Embryonic facial prominence (tissue), 1 donor: Measurements from ENCODE around the gene PRKG1.
A peak's percentile ranks its signal among the peaks of the same experiment; 100 is the strongest.

ENCODE experiments used
- DNase-seq: peaks from one replicate; pipeline ENCODE4 v3.0.0-alpha.2; 2016; ENCODE audit errors: extremely low spot score

The PRKG1 gene

GRCh38 chr10:51696251-51696650 lies 622.0 kb downstream of the PRKG1 start:
- no peak for DNase-seq

- DNase-seq, result no peak
Measured at GRCh38 chr10:51698473-51699063, 624.3 kb downstream of the PRKG1 start.

DNA sequence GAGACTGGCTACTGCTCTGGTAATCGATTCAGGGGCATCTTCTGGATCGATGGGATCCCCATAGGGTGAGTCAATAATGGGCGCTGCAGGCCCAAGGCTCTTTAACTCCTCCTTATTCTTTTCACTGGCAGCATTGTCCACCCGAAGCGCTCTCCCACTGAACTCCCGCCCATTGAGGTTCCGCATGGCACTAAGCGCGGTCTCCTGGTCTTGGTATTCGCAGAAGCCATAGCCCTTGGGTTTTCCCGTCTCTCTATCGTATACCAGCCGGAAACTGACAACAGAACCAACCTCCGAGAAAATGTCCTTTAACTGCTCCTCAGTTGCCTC lies 624.8 kb downstream of the PRKG1 start:
- peak; percentile 23 for DNase-seq

GRCh38 chr10:51699475-51700227 lies 625.4 kb downstream of the PRKG1 start, which contains the start of gene CSTF2T:
CSTF2T (minus strand) TSS chr10:51699595; CDS start chr10:51699549, 46 bp downstream.
- DNase-seq, result peak; percentile 90

- no peak for DNase-seq
Measured at GRCh38 chr10:51700228-51700817, 626.0 kb downstream of the PRKG1 start.

DNA sequence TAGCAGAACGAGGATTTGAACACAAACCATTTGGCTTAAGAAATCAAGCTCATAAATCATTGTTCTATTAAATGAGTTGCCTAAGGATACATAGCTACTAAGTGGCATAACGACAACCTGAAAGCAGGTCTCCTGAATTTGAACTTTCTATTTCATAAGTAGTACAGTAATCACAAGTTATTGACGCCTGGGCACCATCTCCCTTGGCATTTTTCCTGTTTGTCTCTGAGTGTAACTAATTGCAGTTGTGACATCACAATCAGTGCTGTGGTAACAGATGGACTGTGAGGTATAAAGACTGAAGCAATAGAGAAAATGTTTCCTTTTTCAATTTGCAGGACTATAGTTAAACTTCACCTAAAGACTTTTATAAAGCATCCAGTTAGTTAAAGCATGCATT lies 631.5 kb downstream of the PRKG1 start:
- no peak for DNase-seq

DNA sequence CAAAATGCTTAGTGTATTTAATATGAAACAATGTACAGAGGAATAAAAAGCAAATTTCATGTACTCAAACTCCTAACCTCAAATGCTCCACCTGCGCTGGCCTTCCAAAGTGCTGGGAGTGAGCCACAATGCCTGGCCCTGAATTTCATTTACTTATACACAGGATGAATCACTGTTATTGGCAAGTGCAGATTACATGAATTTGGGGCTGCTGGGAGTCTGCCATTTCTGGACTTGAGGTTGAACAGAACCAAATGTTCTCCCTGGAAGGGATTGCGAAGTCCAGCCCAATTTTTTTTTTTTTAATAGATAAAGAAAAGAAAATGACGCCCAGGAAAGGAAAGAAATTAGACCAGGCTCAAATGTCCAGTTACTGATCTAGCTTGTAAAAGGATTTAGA lies 631.9 kb downstream of the PRKG1 start:
- DNase-seq, result no peak

GRCh38 chr10:51707392-51707791 lies 633.1 kb downstream of the PRKG1 start:
- no peak for DNase-seq

- DNase-seq, result no peak
Measured at GRCh38 chr10:51707821-51708424, 633.6 kb downstream of the PRKG1 start.

DNA sequence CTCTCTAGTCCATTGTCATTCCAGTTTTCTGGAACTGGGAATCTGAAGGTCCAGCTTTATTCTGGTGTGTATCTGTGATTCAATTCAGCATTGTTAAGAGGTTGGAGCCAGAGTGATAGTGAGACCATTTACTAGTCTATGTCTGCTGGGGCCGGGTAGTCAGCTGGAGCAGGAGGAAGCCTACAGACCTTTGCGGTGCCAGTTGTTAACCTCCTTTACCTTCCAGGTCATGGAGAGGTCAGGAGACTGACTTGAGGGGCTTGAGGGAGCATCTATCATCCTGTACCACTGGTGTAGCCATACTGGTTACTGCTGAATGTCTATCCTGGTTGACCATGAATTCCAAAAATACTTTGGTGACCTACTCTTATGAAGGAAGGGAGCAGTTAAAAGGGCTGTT lies 634.3 kb downstream of the PRKG1 start:
- no peak for DNase-seq

DNA sequence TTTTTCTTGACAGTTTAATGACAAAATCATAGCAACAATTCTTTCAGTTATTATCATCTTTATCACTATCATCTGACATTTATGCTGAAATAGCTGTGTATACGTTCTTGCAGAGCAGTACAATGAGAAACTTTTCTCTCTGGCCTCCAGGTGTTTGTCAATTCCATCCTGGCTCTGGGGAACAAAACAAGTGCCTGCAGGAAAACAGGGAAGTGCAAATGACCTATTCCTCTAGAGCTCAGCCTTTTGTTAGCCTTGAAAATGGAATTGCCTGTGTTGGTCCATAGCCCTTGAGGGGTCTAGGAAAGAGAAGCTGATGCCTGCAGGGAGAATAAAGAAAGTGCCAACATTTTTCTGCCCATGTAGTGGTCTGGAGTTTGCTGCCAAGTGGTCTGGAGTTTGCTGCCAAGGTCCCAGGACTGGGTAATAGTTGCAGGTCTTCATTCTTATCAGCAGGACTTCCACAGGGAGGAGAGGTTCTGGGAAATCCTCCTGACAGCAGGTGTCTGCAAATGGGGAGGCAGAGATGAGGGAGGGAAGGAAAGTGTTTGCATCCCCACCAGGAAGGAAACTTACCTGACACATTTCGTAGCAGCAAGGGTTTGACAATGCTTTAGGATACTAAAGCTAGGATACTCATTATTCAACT lies 635.2 kb downstream of the PRKG1 start:
- no peak for DNase-seq

DNA sequence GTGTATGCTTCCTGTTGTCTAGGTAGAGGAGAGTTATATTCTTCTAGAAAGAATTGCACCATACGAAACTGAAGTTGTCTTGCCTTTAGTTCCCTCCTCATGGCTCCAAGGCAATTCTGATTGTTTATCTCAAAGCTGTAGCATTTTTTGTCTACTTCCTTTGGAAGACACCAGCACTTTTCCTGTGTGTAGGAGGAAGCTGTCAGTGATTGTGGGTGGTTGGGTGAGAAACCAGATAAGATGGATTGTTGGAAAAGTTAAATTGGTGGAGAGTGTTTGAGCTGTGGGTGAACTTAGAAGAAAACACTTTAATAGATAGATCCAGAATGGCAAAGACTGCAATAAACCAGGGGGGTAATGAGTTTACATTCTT lies 637.2 kb downstream of the PRKG1 start:
- no peak for DNase-seq

GRCh38 chr10:51716981-51717380 lies 642.7 kb downstream of the PRKG1 start:
- no peak for DNase-seq

GRCh38 chr10:51718804-51719291 lies 644.6 kb downstream of the PRKG1 start:
- no peak for DNase-seq

- no peak for DNase-seq
Measured at GRCh38 chr10:51724038-51724437, 649.8 kb downstream of the PRKG1 start.

GRCh38 chr10:51729822-51730555 lies 655.7 kb downstream of the PRKG1 start:
- DNase-seq, result no peak

GRCh38 chr10:51733057-51733456 lies 658.8 kb downstream of the PRKG1 start:
- DNase-seq, result no peak

DNA sequence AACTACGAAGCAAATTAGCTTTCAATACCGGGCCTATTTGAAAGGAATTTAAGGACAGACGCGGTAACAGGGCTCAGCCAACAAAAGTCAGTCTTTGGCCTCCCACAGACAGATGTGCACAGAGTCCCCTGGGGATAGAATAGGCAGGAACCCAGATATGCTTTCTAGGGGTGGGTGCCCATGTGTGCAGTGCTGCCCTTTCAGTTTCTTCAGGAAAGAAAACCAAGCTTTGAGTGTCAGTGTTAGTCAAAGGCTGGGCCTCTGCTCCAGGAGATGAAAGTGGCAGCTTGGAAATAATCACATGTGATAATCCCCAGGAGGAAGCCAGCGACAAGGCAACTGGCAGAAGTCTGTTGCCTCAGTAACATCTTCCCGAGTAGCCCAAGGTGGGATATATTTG lies 668.9 kb downstream of the PRKG1 start:
- DNase-seq, result no peak

DNA sequence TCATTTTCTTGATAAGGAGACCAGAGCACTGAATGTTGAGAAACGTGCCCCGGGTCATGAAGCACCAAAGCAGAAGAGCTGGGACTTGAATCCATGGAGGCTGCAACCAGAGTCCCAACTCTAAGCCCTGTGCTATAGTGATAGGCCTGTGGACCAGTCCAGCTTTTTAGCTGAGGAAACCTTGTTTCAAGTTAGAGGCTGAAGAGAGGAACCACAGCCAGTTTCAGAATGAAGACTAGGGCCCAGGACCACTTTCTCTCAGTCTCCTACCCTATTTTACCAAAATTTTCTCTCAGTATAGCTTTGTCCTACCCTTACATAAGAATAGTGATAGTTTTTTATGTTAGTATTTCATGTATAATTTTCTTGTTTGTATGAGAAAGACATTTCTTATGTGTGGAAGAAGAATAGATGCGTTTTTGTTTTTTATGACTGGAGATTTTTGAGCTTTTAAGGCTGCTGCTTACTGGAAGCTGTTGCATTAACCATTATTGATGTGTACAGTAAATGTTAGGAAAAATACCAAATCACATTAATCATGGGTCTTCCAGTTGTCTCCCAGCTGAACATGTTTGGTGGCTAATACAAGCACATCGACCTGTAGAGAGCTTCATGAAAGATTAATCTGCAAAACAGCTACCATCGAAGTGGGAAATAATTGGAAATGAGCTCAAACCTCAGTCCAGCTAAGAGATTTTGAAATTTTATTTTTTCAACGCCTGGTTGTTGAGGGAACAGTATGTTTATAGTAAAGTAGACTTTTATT lies 670.1 kb downstream of the PRKG1 start:
- DNase-seq, result no peak

DNA sequence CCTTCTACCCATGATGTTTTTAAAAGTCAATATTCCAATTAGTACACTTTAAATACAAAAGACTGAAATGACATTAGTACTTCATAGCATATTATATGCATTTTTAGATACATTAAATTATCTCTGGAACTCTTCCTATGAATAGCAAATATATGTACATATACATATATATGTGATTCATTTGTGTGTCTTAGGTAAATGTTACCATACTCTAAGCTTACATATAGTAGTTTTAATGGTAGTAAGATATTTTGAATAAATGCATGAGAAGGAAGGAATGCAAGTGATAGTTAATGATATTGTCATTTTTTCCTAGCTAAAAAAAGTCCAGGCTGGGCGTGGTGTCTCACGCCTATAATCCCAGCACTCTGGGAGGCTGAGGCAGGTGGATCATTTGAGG lies 671.1 kb downstream of the PRKG1 start:
- DNase-seq, result no peak

GRCh38 chr10:51747216-51747615 lies 672.9 kb downstream of the PRKG1 start:
- DNase-seq, result no peak
